Esophagus muscularis mucosa (tissue), 4 donors: ENCODE results near the gene C1QTNF1.

Experiments
- CTCF ChIP-seq, 3 experiments: fragments of 200-600 bp in 2 of 3; fragments of 450-650 bp in 1 of 3; sonication (generic) in 2 of 3; IDR thresholded peaks; one replicate each; pipeline ENCODE4 v1.5.1; 2017 to 2019; ENCODE audit warnings: antibody characterized with exemption in 3 of 3, mild to moderate bottlenecking in 2 of 3, moderate library complexity in 1 of 3
- EP300 ChIP-seq: sonication (generic); formaldehyde crosslinking; IDR thresholded peaks from one replicate; pipeline ENCODE4 v1.6.1; 2017; ENCODE audit warnings: antibody characterized with exemption
- POLR2AphosphoS5 ChIP-seq, 2 donors: sonication (generic); formaldehyde crosslinking; IDR thresholded peaks; one replicate each; pipeline ENCODE4 v1.6.1; 2017; ENCODE audit warnings: antibody characterized with exemption in 2 of 2

- no peak for TF ChIP-seq EP300
- TF ChIP-seq CTCF (IDR thresholded peaks at IDR 0.05), result no peak
- TF ChIP-seq POLR2AphosphoS5 (IDR thresholded peaks at IDR 0.05), result no peak
Observed at GRCh38 chr17:79084291-79085153, 60.6 kb downstream of the C1QTNF1 start.
